HepG2 (cell line): ENCODE data around the gene ELMOD3. TPM values are rescaled to one million over a fixed set of nuclear protein-coding genes. Genes with fewer than 3 reads are reported as not detected.

Source experiments
- ATAC-seq: fragments of 200-7000 bp; cut with Tn5 transposase; 3 replicates; pipeline ENCODE4 v1.9.1; 2020; ENCODE audit warnings: mild to moderate bottlenecking, moderate library complexity
- BruUV-seq: library from RNA; stranded (reverse); fragments of 400-500 nt; replicated peaks from 2 replicates; lab custom pipeline; 2021; lab: Mats Ljungman, UMichigan
- CTCF ChIA-PET: fragments of 300-600 bp; formaldehyde crosslinking; extraction: SDS; loops from one replicate; lab custom pipeline; 2021; ENCODE audit warnings: low total read pairs, inconsistent platforms, low intra/inter-chr PET ratio; lab: Yijun Ruan, JAX
- POLR2A ChIA-PET: fragments of 350-600 bp; sonication (Branson Sonifier 250); formaldehyde crosslinking; loops from one replicate; lab custom pipeline; 2020; ENCODE audit warnings: antibody characterized with exemption, inconsistent platforms; lab: Yijun Ruan, JAX
- DNase-seq: peaks from one replicate; pipeline ENCODE4 v3.0.0-alpha.2; 2015; ENCODE audit warnings: low spot score
- FAIRE-seq: peaks from 3 replicates; lab custom pipeline; 2011; peaks lifted over from hg19 to GRCh38; lab: Jason Lieb, UNC
- H2AFZ ChIP-seq: one replicate; pipeline ENCODE4 v1.6.1; 2011; ENCODE audit warnings: low read length, inconsistent platforms
- H3K27ac ChIP-seq: fragments of 300-600 bp; 3 replicates; pipeline ENCODE4 v1.8.0; 2011; ENCODE audit warnings: mixed run types, mild to moderate bottlenecking, mixed read lengths, low read length, inconsistent platforms; ENCODE audit not compliant: insufficient read depth; ENCODE audit errors: extremely low read length
- H3K27me3 ChIP-seq, 2 experiments: fragments of 200-600 bp in 1 of 2; 2 replicates in 1 of 2; 3 replicates in 1 of 2; pipeline versions ENCODE4 v1.6.0 to v1.8.0; 2011; ENCODE audit warnings: low read length in 2 of 2, mild to moderate bottlenecking in 2 of 2, moderate library complexity in 2 of 2, inconsistent platforms in 1 of 2; ENCODE audit not compliant: insufficient read depth in 2 of 2, control insufficient read depth in 1 of 2
- H3K36me3 ChIP-seq, 2 experiments: fragments of 200-600 bp in 1 of 2; replicated peaks in 1 of 2; 2 replicates in 1 of 2; 3 replicates in 1 of 2; pipeline versions ENCODE4 v1.5.1 to v1.8.0; 2011; ENCODE audit warnings: low read length in 2 of 2, inconsistent platforms in 1 of 2; ENCODE audit not compliant: insufficient read depth in 2 of 2, control insufficient read depth in 1 of 2
- H3K4me1 ChIP-seq: 2 replicates; pipeline ENCODE4 v1.5.1; 2012; ENCODE audit warnings: low read length, inconsistent platforms; ENCODE audit not compliant: insufficient read depth
- H3K4me2 ChIP-seq: 2 replicates; pipeline ENCODE4 v1.6.0; 2011; ENCODE audit warnings: low read depth, low read length, inconsistent platforms
- H3K4me3 ChIP-seq, 3 experiments: fragments of 200-600 bp in 1 of 3; sonication (generic), shearing (Covaris generic) in 1 of 3; replicated peaks in 1 of 3; 2 replicates each; pipeline ENCODE4 v1.5.1; 2011 to 2016; ENCODE audit warnings: low read length in 3 of 3, inconsistent platforms in 2 of 3, low read depth in 2 of 3, mild to moderate bottlenecking in 2 of 3, control low read depth in 1 of 3, mixed read lengths in 1 of 3; ENCODE audit not compliant: insufficient read depth in 1 of 3
- H3K79me2 ChIP-seq: one replicate; pipeline ENCODE4 v1.6.1; 2011; ENCODE audit warnings: low read length, inconsistent platforms; ENCODE audit not compliant: insufficient read depth
- H3K9ac ChIP-seq: 2 replicates; pipeline ENCODE4 v1.6.0; 2011; ENCODE audit warnings: mild to moderate bottlenecking, low read depth, low read length, inconsistent platforms; ENCODE audit not compliant: insufficient read depth
- H3K9me3 ChIP-seq: 2 replicates; pipeline ENCODE4 v1.5.1; 2012; ENCODE audit warnings: mild to moderate bottlenecking, low read length
- H4K20me1 ChIP-seq: 2 replicates; pipeline ENCODE4 v1.6.0; 2011; ENCODE audit warnings: inconsistent platforms, mild to moderate bottlenecking, low read length, moderate library complexity; ENCODE audit not compliant: insufficient read depth
- FOXA3 ChIP-seq: IDR thresholded peaks from 2 replicates; pipeline ENCODE4 v1.6.1; 2016; ENCODE audit warnings: missing genetic modification reagents, missing compliant biosample characterization
- NR0B2 ChIP-seq: sonication (generic); formaldehyde crosslinking; IDR thresholded peaks from 2 replicates; pipeline ENCODE4 v1.4.0; 2020; ENCODE audit warnings: mild to moderate bottlenecking, missing genetic modification reagents
- RNF219 ChIP-seq: sonication (generic); formaldehyde crosslinking; IDR thresholded peaks from 2 replicates; pipeline ENCODE4 v1.5.0; 2020; ENCODE audit warnings: mild to moderate bottlenecking, missing genetic modification reagents
- ZNF24 ChIP-seq: fragments of 450-650 bp; IDR thresholded peaks from 2 replicates; pipeline ENCODE4 v1.6.1; 2017; ENCODE audit warnings: antibody characterized with exemption, mild to moderate bottlenecking
- ZNF646 ChIP-seq: sonication (generic); formaldehyde crosslinking; IDR thresholded peaks from 2 replicates; pipeline ENCODE4 v1.9.0; 2021; ENCODE audit warnings: mild to moderate bottlenecking, missing genetic modification reagents
- WGBS: methylation state at CpG from one replicate; pipeline ENCODE4 v1.1.6; 2017; ENCODE audit warnings: low lambda C conversion rate; 5-methylcytosine and 5-hydroxymethylcytosine counted together
- in situ Hi-C: cut with HindIII; loops from 2 replicates; pipeline ENCODE4 v1.10.0; 2017; ENCODE audit warnings: low pct_unique_long_range_greater_than_20kb; ENCODE audit not compliant: extremely low pct_ligation_motif_present
- intact Hi-C: fragments of 100-400 bp; cut with micrococcal nuclease; formaldehyde crosslinking; loops from one replicate; pipeline ENCODE4 v1.10.0; 2022; ENCODE audit not compliant: unreplicated experiment
- polyA plus RNA-seq, 8 experiments: library from polyadenylated mRNA; depleted of rRNA in 3 of 8; stranded (reverse) in 7 of 8; unstranded in 1 of 8; fragments of >200 nt; fragmentation: Illumina TruSeq in 4 of 8; extraction: Trizol in 4 of 8; gene quantifications; 2 replicates each; pipeline versions ENCODE4 v1.2.1 to v1.2.3, GENCODE V29; 2011 to 2016; ENCODE audit warnings: low read depth in 4 of 8, missing spikeins in 1 of 8, mixed read lengths in 1 of 8; ENCODE audit not compliant: insufficient read depth in 1 of 8
- total RNA-seq, 5 experiments: library from RNA; depleted of rRNA; stranded (reverse); fragments of >200 nt; fragmentation: Illumina TruSeq; extraction: Trizol; gene quantifications; 2 replicates each; pipeline ENCODE4 v1.2.3, GENCODE V29; 2016; ENCODE audit warnings: low read depth in 1 of 5

ELMOD3 gene
- total and polyA plus RNA-seq, 2 of the 13 experiments (the other 11 are each of a cell fraction or from before 2014, with no cell fraction given), result 13.3 to 19.5 TPM

- no peak for TF ChIP-seq NR0B2 (CRISPR knock-in tag)
These were observed 82.4 kb downstream of the ELMOD3 start (continued) for GRCh38 chr2:85436836-85437487.

GRCh38 chr2:85437488-85438200 lies 83.1 kb downstream of the ELMOD3 start:
- DNase-seq, result no peak
- Histone ChIP-seq H3K9me3 (no peaks in the 10 kb centered on the region), H3K27me3 (peaks cover 9 to 67% of the 10 kb centered on the region in 2 experiments), H3K4me3 (no peak overlapping the region), H3K79me2 (no peaks in the 10 kb centered on the region), H3K4me1 (peaks cover 28% of the 10 kb centered on the region), H2AFZ (no peak overlapping the region), H4K20me1 (no peaks in the 10 kb centered on the region), H3K27ac (no peak overlapping the region), H3K9ac (no peak overlapping the region)
- ATAC-seq, result no peak
- BruUV-seq, result no TSS peak
- no peak for FAIRE-seq
- POLR2A ChIA-PET, result interaction anchor here (1.4 to 5.3 kb wide), 2 partner anchors 17 to 100 kb away, joined by 4 to 26 read pairs; partner anchors contain the start of gene MAT2A
- TF ChIP-seq ZNF646 (CRISPR knock-in tag), result no peak
- no peak for TF ChIP-seq ZNF24
- TF ChIP-seq FOXA3 (CRISPR knock-in tag), result no peak
- no peak for TF ChIP-seq RNF219 (CRISPR knock-in tag)
- TF ChIP-seq, all 625 proteins: peak for 0
- Histone ChIP-seq H3K4me2 (no peak overlapping the region), H3K36me3 (no peaks in the 10 kb centered on the region)
- intact Hi-C loops (no loop called here), in situ Hi-C loops (no loop called here)
- CTCF ChIA-PET, result no interaction called here
- WGBS, result 78% methylated on average over 43 of the region's 64 CpGs
